OCI-LY1 (cell line): ENCODE measurements around the gene RSPH10B.
A peak's percentile ranks its signal among the peaks of the same experiment; 100 is the strongest.
"Not testable (repeated sequence)": the region's sequence is repeated elsewhere in the genome, so short reads cannot be mapped to it uniquely, and the experiment has no call there.

Experiments used
- H2AFZ ChIP-seq: fragments of 200-600 bp; sonication (generic), shearing (Covaris generic); 2 replicates; pipeline ENCODE4 v1.6.0; 2014; ENCODE audit warnings: antibody characterized with exemption, mild to moderate bottlenecking, low read length
- H3F3A ChIP-seq: fragments of 200-600 bp; sonication (generic), shearing (Covaris generic); 2 replicates; pipeline ENCODE4 v1.6.0; 2014; ENCODE audit warnings: mild to moderate bottlenecking, antibody characterized with exemption, low read length, moderate library complexity; ENCODE audit not compliant: insufficient read depth
- H3K27ac ChIP-seq: fragments of 200-600 bp; sonication (generic); 2 replicates; pipeline ENCODE4 v1.5.1; 2014; ENCODE audit warnings: low read length, mixed run types, mild to moderate bottlenecking, low read depth; ENCODE audit not compliant: poor library complexity, severe bottlenecking
- H3K27me3 ChIP-seq: fragments of 200-600 bp; sonication (generic); 2 replicates; pipeline ENCODE4 v1.6.0; 2014; ENCODE audit warnings: antibody characterized with exemption, mild to moderate bottlenecking, low read length, moderate library complexity; ENCODE audit not compliant: insufficient read depth
- H3K36me3 ChIP-seq: fragments of 200-600 bp; sonication (generic); 2 replicates; pipeline ENCODE4 v1.6.1; 2014; ENCODE audit warnings: mild to moderate bottlenecking, antibody characterized with exemption, low read length, moderate library complexity, mixed read lengths; ENCODE audit not compliant: insufficient read depth
- H3K4me1 ChIP-seq: fragments of 200-600 bp; sonication (generic); 2 replicates; pipeline ENCODE4 v1.5.1; 2014; ENCODE audit warnings: mild to moderate bottlenecking, low read length, moderate library complexity; ENCODE audit not compliant: insufficient read depth, severe bottlenecking
- H3K4me2 ChIP-seq: fragments of 200-600 bp; sonication (generic), shearing (Covaris generic); 2 replicates; pipeline ENCODE4 v1.6.1; 2014; ENCODE audit warnings: low read length
- H3K4me3 ChIP-seq: fragments of 200-600 bp; sonication (generic); 2 replicates; pipeline ENCODE4 v1.5.1; 2014; ENCODE audit warnings: low read length, low read depth, mild to moderate bottlenecking, mixed read lengths; ENCODE audit not compliant: poor library complexity, severe bottlenecking
- H3K79me2 ChIP-seq: fragments of 200-600 bp; shearing (Covaris generic); 2 replicates; pipeline ENCODE4 v1.6.1; 2016; ENCODE audit warnings: mixed run types, low read length, mixed read lengths; ENCODE audit not compliant: insufficient read depth
- H3K9ac ChIP-seq: fragments of 200-600 bp; sonication (generic), shearing (Covaris generic); 2 replicates; pipeline ENCODE4 v1.6.1; 2014; ENCODE audit warnings: mild to moderate bottlenecking, low read length, mixed read lengths
- H3K9me2 ChIP-seq: fragments of 200-600 bp; sonication (generic), shearing (Covaris generic); 2 replicates; pipeline ENCODE4 v1.6.1; 2014; ENCODE audit warnings: low read depth, mild to moderate bottlenecking, low read length, mixed read lengths
- H3K9me3 ChIP-seq: fragments of 200-600 bp; shearing (Covaris generic); 2 replicates; pipeline ENCODE4 v1.6.1; 2014; ENCODE audit warnings: low read length, mixed read lengths
- H4K20me1 ChIP-seq: fragments of 200-600 bp; sonication (generic), shearing (Covaris generic); 2 replicates; pipeline ENCODE4 v1.6.0; 2016; ENCODE audit warnings: mild to moderate bottlenecking, low read length; ENCODE audit not compliant: insufficient read depth
- EZH2 ChIP-seq: fragments of 200-600 bp; sonication (generic), shearing (Covaris generic); IDR thresholded peaks from 2 replicates; pipeline ENCODE4 v1.8.0; 2017; ENCODE audit warnings: borderline replicate concordance, mixed run types, mild to moderate bottlenecking, antibody characterized with exemption, low read length, moderate library complexity, mixed read lengths
- TF ChIP-seq, protein P1 (sequence below): fragments of 200-600 bp; sonication (generic), shearing (Covaris generic); IDR thresholded peaks from 2 replicates; pipeline ENCODE4 v1.5.1; 2017; ENCODE audit warnings: mild to moderate bottlenecking, antibody characterized with exemption, low read length, moderate library complexity, mixed read lengths

RSPH10B gene

DNA sequence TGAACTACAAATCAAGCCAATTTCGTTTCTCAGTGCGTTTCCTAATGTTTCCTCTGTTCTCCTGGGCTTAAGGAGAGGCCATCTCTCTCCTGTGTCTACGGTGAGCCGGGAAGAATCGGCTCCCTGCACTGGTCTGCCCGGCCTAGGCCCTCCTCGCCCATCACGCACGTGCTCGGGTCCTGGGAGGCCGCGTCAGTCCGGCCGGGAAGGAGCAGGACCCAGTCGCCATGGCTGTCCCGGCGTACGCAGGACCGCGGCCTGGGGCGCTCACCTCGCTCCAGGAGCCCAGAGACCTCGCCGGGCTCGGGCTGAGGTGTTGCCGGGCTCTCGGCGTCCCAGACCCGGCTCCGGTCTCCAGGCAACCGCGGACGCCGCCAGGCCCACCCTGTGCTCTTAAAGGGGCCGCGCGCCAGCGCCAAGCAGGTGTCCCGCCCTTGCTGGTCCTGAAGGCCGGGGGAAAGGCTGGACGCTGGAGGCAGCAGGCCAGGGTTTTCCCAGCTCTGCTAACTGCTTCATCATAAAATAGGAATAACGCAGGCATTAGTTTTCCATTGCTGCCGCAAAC lies at the start of gene RSPH10B:
Gene RSPH10B, minus strand, starts transcription at position 343 of the 565 bp plus-strand sequence. CDS start 3,573 bp downstream, outside the sequence.
- H3K4me2 ChIP-seq, H3K4me1 ChIP-seq, H3K9ac ChIP-seq, H3K27me3 ChIP-seq, H3K9me2 ChIP-seq, H3K9me3 ChIP-seq, H4K20me1 ChIP-seq, H3K4me3 ChIP-seq, H2AFZ ChIP-seq, H3K36me3 ChIP-seq, H3K27ac ChIP-seq, H3K79me2 ChIP-seq, H3F3A ChIP-seq: not testable (repeated sequence)

DNA sequence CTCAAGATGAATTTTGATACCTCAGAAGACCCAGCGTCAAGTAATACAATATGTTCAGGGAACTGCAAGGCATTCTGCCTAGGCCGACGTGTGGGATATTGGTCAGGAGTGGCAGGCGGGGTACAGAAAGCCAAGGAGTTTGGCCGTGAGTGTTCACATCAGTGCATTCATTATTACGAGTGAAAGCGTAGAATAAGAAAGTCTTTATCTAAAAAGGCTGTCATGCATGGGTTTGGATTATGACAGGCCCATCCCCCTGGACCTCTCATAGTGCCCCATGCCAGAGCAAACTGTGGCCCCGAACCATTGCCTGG lies 46.1 kb upstream of the RSPH10B start:
- Histone ChIP-seq H3F3A (no peaks in the 10 kb centered on the region), H3K27me3 (no peaks in the 10 kb centered on the region), H3K36me3 (peaks cover 69% of the 10 kb centered on the region), H3K4me2 (no peak overlapping the region), H2AFZ (no peak overlapping the region), H3K9ac (no peak overlapping the region), H3K9me2 (no peaks in the 10 kb centered on the region), H3K4me3 (no peak overlapping the region), H3K4me1 (peaks cover under 1% of the 10 kb centered on the region), H3K27ac (no peak overlapping the region), H3K79me2 (no peaks in the 10 kb centered on the region), H4K20me1 (no peaks in the 10 kb centered on the region), H3K9me3 (no peaks in the 10 kb centered on the region)
- TF ChIP-seq EZH2: no peak
- TF ChIP-seq, protein P1, sequence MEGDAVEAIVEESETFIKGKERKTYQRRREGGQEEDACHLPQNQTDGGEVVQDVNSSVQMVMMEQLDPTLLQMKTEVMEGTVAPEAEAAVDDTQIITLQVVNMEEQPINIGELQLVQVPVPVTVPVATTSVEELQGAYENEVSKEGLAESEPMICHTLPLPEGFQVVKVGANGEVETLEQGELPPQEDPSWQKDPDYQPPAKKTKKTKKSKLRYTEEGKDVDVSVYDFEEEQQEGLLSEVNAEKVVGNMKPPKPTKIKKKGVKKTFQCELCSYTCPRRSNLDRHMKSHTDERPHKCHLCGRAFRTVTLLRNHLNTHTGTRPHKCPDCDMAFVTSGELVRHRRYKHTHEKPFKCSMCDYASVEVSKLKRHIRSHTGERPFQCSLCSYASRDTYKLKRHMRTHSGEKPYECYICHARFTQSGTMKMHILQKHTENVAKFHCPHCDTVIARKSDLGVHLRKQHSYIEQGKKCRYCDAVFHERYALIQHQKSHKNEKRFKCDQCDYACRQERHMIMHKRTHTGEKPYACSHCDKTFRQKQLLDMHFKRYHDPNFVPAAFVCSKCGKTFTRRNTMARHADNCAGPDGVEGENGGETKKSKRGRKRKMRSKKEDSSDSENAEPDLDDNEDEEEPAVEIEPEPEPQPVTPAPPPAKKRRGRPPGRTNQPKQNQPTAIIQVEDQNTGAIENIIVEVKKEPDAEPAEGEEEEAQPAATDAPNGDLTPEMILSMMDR: no peak

DNA sequence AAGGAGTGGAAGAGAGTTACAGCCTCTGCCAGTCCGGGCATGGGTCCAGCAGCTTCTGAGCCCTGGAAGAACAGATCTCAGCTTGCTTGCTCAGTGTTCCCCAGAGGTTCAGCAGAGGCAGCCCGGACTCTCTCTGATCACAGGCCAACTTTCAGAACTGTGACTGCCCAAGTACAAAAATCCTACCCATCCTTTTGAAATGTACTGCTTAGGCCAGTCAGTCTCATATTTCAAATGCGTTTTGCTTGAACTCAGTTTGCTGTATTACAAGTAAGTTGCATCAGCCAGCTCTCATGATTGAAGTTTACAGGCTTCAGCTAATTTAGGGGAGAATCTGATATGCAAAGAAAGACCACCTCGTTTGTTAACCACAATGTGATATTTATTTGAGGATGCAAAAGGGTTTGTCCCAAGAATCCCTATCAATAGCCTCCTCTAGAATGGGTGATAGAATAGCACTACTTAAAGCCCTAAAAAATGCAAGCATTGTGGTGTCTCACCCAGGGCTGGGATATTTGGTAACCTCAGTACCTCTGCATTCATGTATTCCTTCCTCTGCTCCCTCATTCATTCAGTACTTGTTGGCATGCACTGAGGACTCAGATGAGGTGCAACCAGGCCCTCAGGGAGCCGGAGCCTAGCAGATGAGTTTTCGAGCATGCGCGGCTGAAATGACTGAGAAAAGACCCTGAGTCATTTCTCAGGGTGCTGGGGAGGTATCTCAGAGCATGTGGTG lies 45.6 kb upstream of the RSPH10B start:
- Histone ChIP-seq H3K4me1 (peaks cover 5% of the 10 kb centered on the region), H3K27me3 (no peaks in the 10 kb centered on the region), H3K36me3 (peaks cover 64% of the 10 kb centered on the region), H3K9ac (no peak overlapping the region), H2AFZ (no peak overlapping the region), H3K4me2 (no peak overlapping the region), H3K79me2 (no peaks in the 10 kb centered on the region), H3K27ac (peak overlapping the region; percentile 37), H3K9me2 (no peaks in the 10 kb centered on the region), H3K9me3 (no peaks in the 10 kb centered on the region), H3K4me3 (no peak overlapping the region), H4K20me1 (no peaks in the 10 kb centered on the region), H3F3A (no peaks in the 10 kb centered on the region)
- no peak for TF ChIP-seq EZH2
- TF ChIP-seq, protein P1: no peak
